Stimulated activated naive CD8-positive, alpha-beta T cell treated with anti-CD3 and anti-CD28 coated beads, Interleukin-15, Interleukin-2, amounts not matched to agents 100 ng/mL and 50 ng/mL, for 24 hours (primary cell): ENCODE results near the gene HIRIP3.
"Not testable (repeated sequence)": the region's sequence is repeated elsewhere in the genome, so short reads cannot be mapped to it uniquely, and the experiment has no call there.

Source experiments
- H3K27ac Mint-ChIP-seq: one replicate; pipeline ENCODE4 v1.8.0; 2021; ENCODE audit warnings: mild to moderate bottlenecking, mixed read lengths
- H3K27me3 Mint-ChIP-seq: one replicate; pipeline ENCODE4 v1.8.0; 2021; ENCODE audit warnings: mixed read lengths
- H3K36me3 Mint-ChIP-seq: one replicate; pipeline ENCODE4 v1.8.0; 2021; ENCODE audit warnings: low read depth, mixed read lengths
- H3K4me1 Mint-ChIP-seq: one replicate; pipeline ENCODE4 v1.8.0; 2021; ENCODE audit warnings: low read depth, mixed read lengths
- H3K4me3 Mint-ChIP-seq: one replicate; pipeline ENCODE4 v1.8.0; 2021; ENCODE audit warnings: mild to moderate bottlenecking, mixed read lengths
- H3K9me3 Mint-ChIP-seq: one replicate; pipeline ENCODE4 v1.8.0; 2021; ENCODE audit warnings: mixed read lengths

HIRIP3 gene

DNA sequence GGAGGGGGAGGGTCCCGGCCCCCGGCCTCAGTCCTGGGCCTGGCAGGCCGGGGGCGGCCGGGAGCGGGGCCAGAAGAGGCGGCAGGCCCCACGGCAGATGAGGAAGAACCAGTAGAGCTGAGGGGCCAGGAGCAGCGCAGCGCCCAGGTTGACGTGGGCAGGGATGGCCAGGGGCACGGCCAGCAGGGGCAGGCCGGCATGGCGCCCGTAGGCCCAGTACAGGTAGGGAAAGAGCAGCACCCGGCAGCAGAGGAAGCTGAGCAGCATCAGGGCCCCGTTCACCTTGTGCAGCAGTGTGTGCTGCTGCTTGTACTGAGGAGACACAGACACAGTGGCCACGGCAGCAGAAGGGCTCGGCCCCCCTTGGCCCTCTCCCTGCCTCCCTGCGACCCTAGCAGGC is 29.7 kb upstream of the HIRIP3 start:
- no peak overlapping the region for H3K27ac Mint-ChIP-seq
- H3K36me3 Mint-ChIP-seq = no peaks in the 10 kb centered on the region
- peaks cover 11% of the 10 kb centered on the region for H3K4me1 Mint-ChIP-seq
- no peaks in the 10 kb centered on the region for H3K9me3 Mint-ChIP-seq
- H3K4me3 Mint-ChIP-seq = no peak overlapping the region
- peaks cover 34% of the 10 kb centered on the region for H3K27me3 Mint-ChIP-seq

- H3K9me3 Mint-ChIP-seq = no peaks in the 10 kb centered on the region
- H3K27me3 Mint-ChIP-seq = peaks cover 27% of the 10 kb centered on the region
- no peak overlapping the region for H3K4me3 Mint-ChIP-seq
- H3K27ac Mint-ChIP-seq = no peak overlapping the region
- no peaks in the 10 kb centered on the region for H3K36me3 Mint-ChIP-seq
- H3K4me1 Mint-ChIP-seq = peaks cover 11% of the 10 kb centered on the region
These were observed 29.0 kb upstream of the HIRIP3 start for GRCh38 chr16:30024451-30024850.

- peaks cover 13% of the 10 kb centered on the region for H3K4me1 Mint-ChIP-seq
- H3K4me3 Mint-ChIP-seq = no peak overlapping the region
- no peaks in the 10 kb centered on the region for H3K36me3 Mint-ChIP-seq
- no peak overlapping the region for H3K27ac Mint-ChIP-seq
- no peaks in the 10 kb centered on the region for H3K9me3 Mint-ChIP-seq
- H3K27me3 Mint-ChIP-seq = peaks cover 22% of the 10 kb centered on the region
These were observed 28.2 kb upstream of the HIRIP3 start for GRCh38 chr16:30023586-30023985.

DNA sequence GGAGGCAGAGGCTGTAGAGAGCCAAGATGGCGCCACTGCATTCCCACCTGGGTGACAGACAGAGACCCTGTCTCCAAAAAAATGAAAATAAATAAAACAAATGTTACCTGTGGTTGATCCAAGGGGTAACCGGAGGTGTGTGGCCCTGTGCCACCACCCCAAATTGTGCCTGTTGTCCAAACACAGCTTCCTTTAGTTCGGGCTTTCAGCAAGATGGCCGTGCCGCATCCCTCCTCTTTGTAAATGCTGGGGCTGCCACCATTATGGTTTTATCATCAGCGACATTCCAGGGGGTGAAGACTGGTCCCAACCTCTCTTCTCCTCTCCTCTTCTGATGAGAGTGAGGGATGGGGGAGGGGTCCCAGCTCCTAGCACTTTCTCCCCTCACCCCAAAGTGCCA is 27.5 kb upstream of the HIRIP3 start, which contains the start of gene C16orf92:
Gene C16orf92 (plus strand): TSS at position 312 of the 400 bp plus-strand sequence. CDS start 143 bp downstream, outside the sequence.
- Mint-ChIP-seq H3K27me3 (peaks cover 19% of the 10 kb centered on the region), H3K27ac (no peak within 1 kb of the TSS), H3K36me3 (no peaks in the 10 kb centered on the region), H3K4me3 (no peak within 1 kb of the TSS), H3K9me3 (no peaks in the 10 kb centered on the region), H3K4me1 (peaks cover 14% of the 10 kb centered on the region)

DNA sequence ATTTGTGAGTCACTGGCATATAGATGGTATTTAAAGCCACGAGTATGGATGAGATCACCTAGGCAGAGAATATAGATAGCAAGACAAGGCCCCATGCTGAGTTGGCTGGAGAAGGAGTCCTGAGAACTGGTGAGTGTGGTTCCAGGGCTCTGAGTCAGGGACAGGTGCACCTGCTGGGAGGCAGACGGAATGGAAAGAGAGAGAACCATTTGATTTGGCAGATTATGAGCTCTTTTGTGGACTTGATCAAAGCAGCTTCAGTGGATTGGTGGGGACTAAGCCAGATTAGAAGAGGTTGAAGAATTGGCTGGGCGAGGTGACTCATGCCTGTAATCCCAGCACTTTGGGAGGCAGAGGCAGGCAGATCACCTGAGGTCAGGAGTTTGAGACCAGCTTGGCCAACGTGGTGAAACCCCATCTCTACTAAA is 23.3 kb upstream of the HIRIP3 start:
- Mint-ChIP-seq H3K4me3 (no peak overlapping the region), H3K36me3 (no peaks in the 10 kb centered on the region), H3K27ac (no peak overlapping the region), H3K4me1 (peaks cover 14% of the 10 kb centered on the region), H3K27me3 (peaks cover 9% of the 10 kb centered on the region), H3K9me3 (no peaks in the 10 kb centered on the region)

DNA sequence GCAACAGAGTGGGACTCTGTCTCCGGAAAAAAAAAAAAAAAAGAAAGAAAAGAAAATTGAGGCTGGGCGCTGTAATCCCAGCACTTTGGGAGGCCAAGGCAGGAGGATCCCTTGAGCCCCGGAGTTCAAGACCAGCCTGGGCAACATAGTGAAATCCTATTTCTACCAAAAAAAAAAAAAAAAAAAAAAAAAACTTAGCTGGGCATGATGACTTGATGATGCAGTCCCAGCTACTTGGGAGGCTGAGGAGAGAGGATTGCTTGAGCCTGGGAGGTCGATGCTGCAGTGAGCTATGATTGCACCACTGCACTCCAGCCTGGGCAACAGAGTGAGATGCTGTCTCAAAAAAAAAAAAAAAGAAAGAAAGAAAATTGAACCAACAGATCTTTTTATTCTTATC is 22.5 kb upstream of the HIRIP3 start:
- H3K27ac Mint-ChIP-seq, H3K9me3 Mint-ChIP-seq, H3K27me3 Mint-ChIP-seq, H3K4me3 Mint-ChIP-seq, H3K36me3 Mint-ChIP-seq: not testable (repeated sequence)
- peaks cover 14% of the 10 kb centered on the region for H3K4me1 Mint-ChIP-seq

- H3K4me1 Mint-ChIP-seq = peaks cover 14% of the 10 kb centered on the region
- H3K27ac Mint-ChIP-seq = no peak overlapping the region
- peaks cover 11% of the 10 kb centered on the region for H3K27me3 Mint-ChIP-seq
- no peaks in the 10 kb centered on the region for H3K9me3 Mint-ChIP-seq
- no peaks in the 10 kb centered on the region for H3K36me3 Mint-ChIP-seq
- H3K4me3 Mint-ChIP-seq = no peak overlapping the region
These were observed 21.9 kb upstream of the HIRIP3 start for GRCh38 chr16:30017277-30017656.

DNA sequence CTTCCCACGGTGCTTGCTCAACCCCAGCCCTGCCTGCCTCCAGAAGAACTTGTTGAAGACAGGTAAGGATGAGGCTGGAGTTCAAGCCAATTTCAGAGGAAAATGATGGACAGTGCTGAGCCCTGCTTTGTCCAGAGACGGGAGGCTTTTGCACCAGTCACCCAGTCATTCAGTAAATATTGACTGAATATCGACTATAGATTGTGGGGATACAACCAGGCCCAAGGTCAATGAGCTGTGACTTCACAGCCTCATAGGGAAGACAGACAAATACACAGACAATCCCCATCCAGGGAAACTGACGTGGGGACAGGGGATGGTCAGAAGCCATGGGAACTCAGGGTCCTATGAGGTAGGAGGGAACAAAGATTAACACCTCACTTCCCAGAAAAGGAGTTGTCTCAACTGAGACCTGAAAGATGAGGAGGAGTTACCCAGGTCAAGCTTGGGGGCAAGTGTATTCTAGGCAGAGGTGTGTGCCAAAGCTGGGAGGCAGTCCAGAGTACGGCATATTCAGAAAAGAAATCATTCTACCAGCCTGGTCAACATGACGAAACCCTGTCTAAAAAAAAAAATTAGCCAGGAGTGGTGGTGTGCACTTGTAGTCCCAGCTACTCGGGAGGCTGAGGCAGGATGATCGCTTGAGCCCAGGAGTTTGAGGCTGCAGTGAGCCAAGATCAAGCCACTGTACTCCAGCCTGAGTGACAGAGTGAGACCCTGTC is 21.3 kb upstream of the HIRIP3 start:
- Mint-ChIP-seq H3K27ac (no peak overlapping the region), H3K36me3 (no peaks in the 10 kb centered on the region), H3K27me3 (peaks cover 16% of the 10 kb centered on the region), H3K4me3 (no peak overlapping the region), H3K4me1 (peaks cover 18% of the 10 kb centered on the region), H3K9me3 (no peaks in the 10 kb centered on the region)

- not testable (repeated sequence) for H3K9me3 Mint-ChIP-seq, H3K27ac Mint-ChIP-seq, H3K36me3 Mint-ChIP-seq, H3K4me3 Mint-ChIP-seq
- peaks cover 14% of the 10 kb centered on the region for H3K27me3 Mint-ChIP-seq
- peaks cover 10% of the 10 kb centered on the region for H3K4me1 Mint-ChIP-seq
These were observed 20.0 kb upstream of the HIRIP3 start for GRCh38 chr16:30015450-30015849.

DNA sequence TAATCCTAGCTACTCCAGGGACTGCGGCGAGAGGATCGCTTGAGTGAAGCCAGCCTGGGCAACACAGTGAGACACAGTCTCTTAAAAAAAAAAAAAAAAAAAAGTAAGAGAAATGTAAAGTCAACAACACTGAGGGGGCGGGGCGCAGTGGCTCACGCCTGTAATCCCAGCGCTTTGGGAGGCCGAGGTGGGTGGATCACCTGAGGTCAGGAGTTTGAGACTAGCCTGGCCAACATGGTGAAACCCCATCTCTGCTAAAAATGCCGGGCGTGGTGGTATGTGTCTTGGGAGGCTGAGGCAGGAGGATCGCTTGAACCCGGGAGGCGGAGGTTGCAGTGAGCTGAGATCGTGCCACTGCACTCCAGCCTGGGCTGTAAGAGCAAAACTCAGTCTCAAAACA is 17.2 kb upstream of the HIRIP3 start:
- H3K9me3 Mint-ChIP-seq, H3K36me3 Mint-ChIP-seq, H3K27ac Mint-ChIP-seq, H3K4me3 Mint-ChIP-seq: not testable (repeated sequence)
- Mint-ChIP-seq H3K27me3 (peaks cover 13% of the 10 kb centered on the region), H3K4me1 (peaks cover 13% of the 10 kb centered on the region)

DNA sequence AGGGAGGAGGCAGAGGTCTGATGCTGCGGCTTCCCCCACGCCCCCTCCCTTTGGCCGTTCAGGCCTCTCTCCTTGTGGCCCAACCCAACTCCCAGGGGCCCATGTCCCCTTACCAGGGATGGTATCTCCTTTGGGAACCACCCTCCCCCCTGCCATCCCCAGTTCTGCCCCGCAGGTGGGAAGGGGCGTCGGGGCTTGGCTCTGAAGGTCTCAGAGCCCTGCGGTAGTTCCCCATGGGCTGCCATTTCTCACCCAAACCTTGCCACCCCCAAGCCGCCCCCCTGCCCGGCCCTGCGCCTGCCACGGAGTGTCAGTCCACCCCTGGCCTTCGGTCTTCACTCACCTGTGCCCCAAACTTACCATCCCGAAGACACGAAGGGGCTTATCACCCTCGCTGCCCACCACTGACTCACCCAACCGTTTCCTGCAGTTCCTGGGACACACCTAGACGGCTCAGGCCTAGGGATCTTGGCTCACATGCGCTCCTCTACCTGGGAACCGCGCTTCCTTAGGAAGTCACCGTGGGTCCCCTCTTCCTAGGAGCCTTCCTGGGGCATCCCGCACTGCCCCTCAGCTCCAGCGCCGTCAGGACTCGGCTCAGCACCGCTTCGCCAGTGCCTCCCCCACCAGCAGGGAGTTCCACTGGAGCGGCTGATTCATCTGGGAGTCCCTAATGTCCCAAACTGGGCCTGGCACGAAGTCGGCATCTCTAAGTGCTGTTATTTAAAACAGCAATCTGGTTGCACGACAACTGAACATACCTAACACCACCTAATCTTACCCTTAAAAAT is 16.5 kb upstream of the HIRIP3 start:
- peaks cover 13% of the 10 kb centered on the region for H3K4me1 Mint-ChIP-seq
- H3K9me3 Mint-ChIP-seq = no peaks in the 10 kb centered on the region
- peak overlapping the region; percentile 65 for H3K4me3 Mint-ChIP-seq
- H3K36me3 Mint-ChIP-seq = no peaks in the 10 kb centered on the region
- H3K27me3 Mint-ChIP-seq = peaks cover 13% of the 10 kb centered on the region
- no peak overlapping the region for H3K27ac Mint-ChIP-seq

DNA sequence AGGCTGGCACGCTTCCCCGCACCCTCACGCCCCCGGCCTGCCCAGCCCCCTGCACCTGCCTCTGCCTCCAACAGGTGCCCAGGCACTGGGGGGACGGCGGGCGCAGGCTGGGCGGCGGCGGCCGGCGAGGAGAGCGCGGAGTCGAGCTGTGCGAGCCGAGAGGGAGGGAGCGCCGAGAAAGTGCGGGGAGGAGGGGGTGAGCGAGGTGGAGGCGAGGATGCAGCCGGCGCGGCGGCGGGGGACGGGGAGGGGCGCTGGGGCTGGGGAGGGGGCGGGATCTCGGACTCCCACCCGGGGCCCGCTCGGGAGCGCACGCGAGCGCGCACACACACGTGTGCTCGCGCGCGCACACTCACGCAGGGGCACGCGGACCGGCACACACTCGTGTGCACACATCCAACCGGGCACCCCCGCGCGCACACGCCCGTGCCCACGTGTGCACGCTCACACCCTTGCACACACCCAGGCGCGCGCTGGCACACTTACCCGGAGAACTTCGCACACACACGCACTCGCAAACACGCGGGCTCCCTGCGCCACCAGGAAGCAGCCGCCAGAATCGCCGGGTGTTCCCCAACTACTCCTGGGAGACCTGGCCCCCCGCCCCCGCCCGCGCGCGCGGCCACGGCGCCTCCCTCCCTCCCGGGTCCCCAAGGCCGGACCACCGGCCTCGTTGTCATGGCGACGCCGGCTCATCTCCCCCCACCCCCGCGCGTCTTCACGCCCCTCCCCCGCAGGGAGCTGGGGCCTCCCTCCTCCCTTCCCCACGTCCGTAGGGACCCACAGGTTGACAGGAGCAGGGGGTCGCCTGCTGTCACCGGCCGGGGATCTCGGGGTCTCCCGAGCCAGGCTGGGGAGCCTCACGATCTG is 15.7 kb upstream of the HIRIP3 start, which contains the start of gene DOC2A:
Gene DOC2A (minus strand): TSS at position 184 of the 870 bp plus-strand sequence. CDS start 805 bp downstream, outside the sequence.
- Mint-ChIP-seq H3K36me3 (no peaks in the 10 kb centered on the region), H3K27me3 (peaks cover 10% of the 10 kb centered on the region), H3K4me3 (peak within 1 kb of the TSS; percentile 65), H3K4me1 (peaks cover 13% of the 10 kb centered on the region), H3K9me3 (no peaks in the 10 kb centered on the region), H3K27ac (no peak within 1 kb of the TSS)

GRCh38 chr16:30009990-30010843 is 14.8 kb upstream of the HIRIP3 start:
- peaks cover 13% of the 10 kb centered on the region for H3K4me1 Mint-ChIP-seq
- H3K36me3 Mint-ChIP-seq = no peaks in the 10 kb centered on the region
- no peak overlapping the region for H3K27ac Mint-ChIP-seq
- no peaks in the 10 kb centered on the region for H3K9me3 Mint-ChIP-seq
- peaks cover 10% of the 10 kb centered on the region for H3K27me3 Mint-ChIP-seq
- H3K4me3 Mint-ChIP-seq = peak overlapping the region; percentile 62
